CD1c-positive myeloid dendritic cell (primary cell): ENCODE measurements around the gene FHL3.
A peak's percentile ranks its signal among the peaks of the same experiment; 100 is the strongest.
"Not testable (repeated sequence)": the region's sequence is repeated elsewhere in the genome, so short reads cannot be mapped to it uniquely, and the experiment has no call there.

ENCODE experiments used
- DNase-seq: peaks from one replicate; pipeline ENCODE4 v3.0.0-alpha.2; 2016; ENCODE audit errors: extremely low spot score

Gene FHL3

GRCh38 chr1:38037221-38037939 is 32.1 kb upstream of the FHL3 start:
- peak; percentile 38 for DNase-seq

- no peak for DNase-seq
These were observed 29.6 kb upstream of the FHL3 start for GRCh38 chr1:38034871-38035270.

- not testable (repeated sequence) for DNase-seq
These were observed 27.7 kb upstream of the FHL3 start for GRCh38 chr1:38032992-38033391.

- peak; percentile 44 for DNase-seq
These were observed 26.2 kb upstream of the FHL3 start for GRCh38 chr1:38031513-38031866.

GRCh38 chr1:38030596-38031512 is 25.5 kb upstream of the FHL3 start:
- no peak for DNase-seq

GRCh38 chr1:38029685-38030511 is 24.6 kb upstream of the FHL3 start:
- DNase-seq: peak; percentile 51

GRCh38 chr1:38029081-38029681 is 23.9 kb upstream of the FHL3 start:
- DNase-seq: no peak

- no peak for DNase-seq
These were observed 23.4 kb upstream of the FHL3 start for GRCh38 chr1:38028671-38029070.

- no peak for DNase-seq
These were observed 22.8 kb upstream of the FHL3 start for GRCh38 chr1:38028105-38028591.

- DNase-seq: no peak
These were observed 22.1 kb upstream of the FHL3 start for GRCh38 chr1:38027201-38028104.

- peak; percentile 50 for DNase-seq
These were observed 21.4 kb upstream of the FHL3 start for GRCh38 chr1:38026592-38027200.

- DNase-seq: no peak
These were observed 20.4 kb upstream of the FHL3 start for GRCh38 chr1:38025664-38026063.

- no peak for DNase-seq
These were observed 19.9 kb upstream of the FHL3 start for GRCh38 chr1:38025233-38025632.

- DNase-seq: no peak
These were observed 17.5 kb upstream of the FHL3 start for GRCh38 chr1:38022810-38023209.

GRCh38 chr1:38021969-38022368 is 16.7 kb upstream of the FHL3 start:
- DNase-seq: no peak

GRCh38 chr1:38020396-38020795 is 15.1 kb upstream of the FHL3 start:
- DNase-seq: no peak

- DNase-seq: peak; percentile 62
These were observed 13.6 kb upstream of the FHL3 start for GRCh38 chr1:38018864-38019343.

GRCh38 chr1:38015978-38016725 is 10.8 kb upstream of the FHL3 start:
- no peak for DNase-seq

- DNase-seq: no peak
These were observed 9.6 kb upstream of the FHL3 start for GRCh38 chr1:38014724-38015424.
